GM12891 (cell line): ENCODE results near the gene DLGAP1.

Experiments used
- POLR2A ChIP-seq: IDR thresholded peaks from 2 replicates; pipeline ENCODE4 v1.6.1; 2011; ENCODE audit warnings: low read depth, low read length, control low read depth
- POLR2AphosphoS5 ChIP-seq: IDR thresholded peaks from 2 replicates; pipeline ENCODE4 v1.6.1; 2011; ENCODE audit warnings: low read depth, low read length, control low read depth

DNA sequence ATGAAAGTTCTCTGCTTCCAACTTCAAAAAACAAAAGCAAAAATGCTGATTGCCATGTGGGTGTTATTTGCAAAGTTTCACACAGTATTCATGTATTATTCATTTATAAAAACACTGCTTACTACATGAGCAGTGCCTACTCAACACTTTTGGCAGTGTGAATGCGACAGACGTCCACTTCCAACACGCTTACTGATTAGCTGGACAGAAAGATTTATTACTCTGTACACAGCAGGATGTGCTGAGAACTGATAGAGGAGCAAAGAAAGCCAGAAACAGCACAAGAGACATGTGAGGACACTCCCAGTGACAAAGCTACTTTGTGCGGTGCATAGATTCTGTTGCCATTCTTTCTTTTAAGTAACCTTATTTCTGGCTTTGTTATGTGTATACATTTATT, 258.8 kb downstream of the DLGAP1 start:
- TF ChIP-seq POLR2A = no peak
- TF ChIP-seq POLR2AphosphoS5 = no peak
